Amygdala (tissue), 56 donors: ENCODE results near the gene MAML2.
A peak's percentile ranks its signal among the peaks of the same experiment; 100 is the strongest.

Experiments used
- DNase-seq, 56 donors: peaks; one replicate each; lab custom pipeline; 2025; lab: John Stamatoyannopoulos, UW

MAML2 gene

GRCh38 chr11:96219981-96220623 is 122.9 kb downstream of the MAML2 start:
- DNase-seq: peak in 1 of 56 donors; percentile 13

DNA sequence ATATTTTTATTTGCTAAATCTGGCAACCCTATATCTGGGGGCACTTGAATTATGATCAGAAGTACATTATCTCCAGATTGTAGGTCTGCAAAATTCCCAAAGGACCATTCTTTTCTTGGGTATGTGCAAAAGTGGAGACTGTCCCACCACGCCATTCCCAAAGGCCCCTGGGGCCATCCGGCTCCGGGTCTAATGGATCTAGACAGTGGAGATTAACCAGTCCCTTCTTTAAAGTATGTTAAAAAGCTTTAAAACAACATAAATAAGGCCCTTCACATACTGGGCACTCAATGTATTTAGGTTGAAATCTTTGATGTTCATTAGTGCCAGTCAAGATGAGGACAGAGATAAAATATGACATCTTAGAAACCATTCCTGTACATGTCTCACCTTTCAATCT is 124.1 kb downstream of the MAML2 start:
- no peak for DNase-seq

- DNase-seq: no peak
Measured at GRCh38 chr11:96218006-96218405, 125.0 kb downstream of the MAML2 start.

GRCh38 chr11:96217206-96217605 is 125.8 kb downstream of the MAML2 start:
- no peak for DNase-seq

- DNase-seq: no peak
Measured at GRCh38 chr11:96215826-96216225, 127.2 kb downstream of the MAML2 start.

DNA sequence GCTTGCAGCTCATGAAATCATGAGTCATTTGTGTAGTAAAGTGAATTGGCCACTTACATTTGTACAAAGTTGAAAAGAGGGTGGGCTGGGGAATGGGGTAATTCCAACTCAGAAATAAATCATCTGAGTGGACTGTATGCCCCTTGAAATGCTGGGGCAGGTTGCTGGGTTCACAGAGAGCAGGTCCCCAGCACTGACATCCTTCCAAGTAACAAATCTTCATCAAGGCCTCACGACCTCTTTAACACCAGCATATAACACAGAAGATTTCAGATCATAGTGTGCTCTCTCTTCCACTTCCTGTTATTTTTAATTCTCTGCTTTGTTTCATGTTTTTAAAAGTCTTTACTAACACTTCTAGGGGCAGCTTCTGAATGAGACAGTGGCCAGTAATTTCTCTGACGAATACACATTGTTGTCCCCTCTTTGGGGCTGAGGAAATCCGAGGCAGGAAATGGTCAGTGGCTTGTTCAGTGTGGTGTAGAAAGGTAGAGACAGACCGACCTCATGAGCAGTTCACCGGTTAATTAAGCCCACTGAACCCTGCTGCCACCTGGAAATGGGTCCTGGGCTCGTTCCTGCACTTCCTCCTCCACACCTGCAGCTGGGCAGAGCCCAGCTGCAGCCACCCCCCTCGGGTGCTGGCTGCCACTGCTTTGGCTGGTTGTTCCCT is 127.7 kb downstream of the MAML2 start:
- DNase-seq: no peak

DNA sequence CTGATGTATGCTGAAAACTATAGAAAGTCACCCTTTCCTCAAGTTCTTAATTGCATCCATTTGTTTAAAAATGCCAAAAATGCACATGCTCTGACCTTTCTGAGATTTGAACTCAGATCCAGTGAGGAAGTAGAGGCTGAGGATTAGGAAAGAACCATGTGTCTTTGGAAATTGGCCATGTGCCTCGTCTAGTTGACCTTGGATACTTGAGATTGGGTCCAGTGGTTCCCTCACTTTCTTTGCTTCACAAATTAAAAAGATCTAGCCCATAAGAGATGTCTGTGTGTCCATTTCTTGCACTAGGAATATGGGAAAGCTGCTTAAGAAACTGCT is 128.3 kb downstream of the MAML2 start:
- no peak for DNase-seq

DNA sequence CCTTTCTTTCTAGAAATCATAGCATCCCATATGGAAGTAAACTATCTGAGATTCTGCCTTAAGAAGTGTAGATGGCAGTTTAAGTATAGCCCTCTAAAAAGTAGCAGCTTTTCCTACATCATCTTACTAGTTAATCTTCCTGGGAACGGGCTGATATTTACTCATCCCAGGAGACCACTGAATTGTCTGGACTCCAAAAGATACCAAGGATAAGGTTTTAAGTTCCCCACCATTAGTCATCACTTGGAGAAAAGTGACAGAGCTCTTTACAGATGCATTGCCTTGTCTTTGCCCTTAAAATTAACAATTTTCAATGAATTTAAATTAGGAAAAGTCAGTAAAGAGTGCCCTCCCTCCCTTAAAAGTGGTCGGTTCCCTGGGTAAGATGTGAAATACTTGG is 129.5 kb downstream of the MAML2 start:
- no peak for DNase-seq

GRCh38 chr11:96211436-96211835 is 131.6 kb downstream of the MAML2 start:
- DNase-seq: no peak

DNA sequence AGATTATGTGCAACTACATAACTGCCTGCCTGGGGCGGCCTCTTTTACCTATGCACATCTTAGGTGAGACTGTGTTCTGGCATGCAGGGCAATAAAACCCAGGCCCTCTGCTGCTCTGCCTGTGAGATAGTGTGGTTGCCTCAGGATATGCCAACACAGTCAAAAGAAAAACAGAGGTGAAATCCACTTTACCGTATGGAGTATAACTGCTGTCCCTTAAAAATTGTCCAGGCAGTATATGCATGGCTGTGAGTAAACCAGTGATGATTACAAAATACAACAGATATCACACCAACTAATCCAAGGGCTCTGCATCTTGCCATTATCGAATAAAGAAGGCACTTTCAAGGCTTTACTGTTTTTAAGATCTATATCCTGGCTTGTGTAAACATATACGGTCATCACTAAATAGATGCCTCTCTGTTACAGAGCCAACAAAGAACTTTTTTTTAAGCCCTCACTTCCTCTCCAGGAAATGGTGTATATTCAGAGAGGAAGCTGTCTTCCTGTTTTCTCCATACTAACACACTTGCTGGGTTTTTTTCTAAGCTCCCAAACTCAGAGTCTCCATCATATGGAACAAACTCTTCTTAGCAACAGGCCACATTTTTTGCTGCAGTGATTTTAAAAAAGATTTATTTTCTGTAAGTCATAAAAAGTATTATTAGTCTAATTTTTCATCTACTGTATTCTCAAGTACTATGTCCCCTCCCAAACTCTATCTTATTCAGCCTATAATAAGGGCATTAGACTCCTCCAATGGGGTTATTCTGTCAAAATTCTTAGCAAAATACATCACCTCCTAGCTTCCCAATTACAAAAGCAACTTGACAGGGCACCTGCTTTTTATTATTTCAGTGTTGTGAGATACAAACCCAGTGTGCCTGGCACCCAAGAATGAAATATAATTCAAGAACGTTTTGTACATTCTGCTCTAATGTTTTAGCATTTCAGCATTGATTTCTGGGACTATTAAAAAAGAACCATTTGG is 135.2 kb downstream of the MAML2 start:
- DNase-seq: no peak

GRCh38 chr11:96206955-96207354 is 136.0 kb downstream of the MAML2 start:
- no peak for DNase-seq

DNA sequence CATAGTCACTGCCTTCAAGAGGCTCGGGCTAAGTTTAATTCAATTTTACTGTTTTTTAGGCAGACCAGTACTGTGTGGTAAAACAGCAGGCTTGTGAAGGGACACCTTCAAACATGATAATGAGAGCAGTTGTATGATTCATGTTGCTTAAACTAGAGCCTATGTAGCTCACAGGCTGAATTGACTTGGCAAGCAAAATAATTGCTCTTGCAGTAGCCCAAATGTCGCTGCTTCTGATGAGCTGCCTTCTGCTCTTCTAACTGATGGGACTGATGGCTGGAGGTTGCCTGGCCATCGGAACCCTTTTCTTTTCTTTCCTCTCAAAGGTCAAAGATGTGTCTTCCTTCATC is 137.6 kb downstream of the MAML2 start:
- no peak for DNase-seq

DNA sequence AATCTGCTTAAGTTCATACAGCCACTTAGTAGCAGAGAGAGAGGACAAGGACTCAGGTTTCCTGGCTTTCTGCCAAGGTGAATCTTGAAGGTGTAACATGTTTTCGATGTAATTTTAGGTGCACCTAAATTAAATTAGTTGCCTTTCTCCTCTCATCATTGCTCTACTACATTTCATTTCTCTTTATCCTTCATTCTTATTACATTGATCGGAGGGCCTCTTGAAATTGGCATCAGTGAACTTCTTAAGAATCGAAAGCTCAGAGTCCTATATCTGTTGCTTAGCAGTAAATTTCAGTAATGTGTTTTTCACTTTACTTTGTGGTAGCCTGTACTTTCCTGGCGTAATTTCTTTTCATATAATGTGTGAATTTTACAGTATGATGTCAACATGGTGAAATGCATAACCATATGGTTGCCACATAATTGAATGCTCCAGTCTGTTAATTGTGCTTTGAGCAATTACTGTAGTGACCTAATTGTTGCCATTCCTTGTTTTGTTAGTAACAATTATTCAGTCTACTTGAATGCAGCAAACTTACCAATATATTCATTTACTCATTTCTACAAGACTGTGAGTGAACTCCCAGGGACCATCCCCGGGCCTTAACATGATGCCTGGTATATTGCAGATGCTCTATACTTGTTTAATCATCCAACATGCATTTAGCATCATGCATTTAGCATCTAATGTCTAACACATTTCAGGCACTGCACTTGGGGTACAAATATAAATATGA is 138.1 kb downstream of the MAML2 start:
- no peak for DNase-seq

DNA sequence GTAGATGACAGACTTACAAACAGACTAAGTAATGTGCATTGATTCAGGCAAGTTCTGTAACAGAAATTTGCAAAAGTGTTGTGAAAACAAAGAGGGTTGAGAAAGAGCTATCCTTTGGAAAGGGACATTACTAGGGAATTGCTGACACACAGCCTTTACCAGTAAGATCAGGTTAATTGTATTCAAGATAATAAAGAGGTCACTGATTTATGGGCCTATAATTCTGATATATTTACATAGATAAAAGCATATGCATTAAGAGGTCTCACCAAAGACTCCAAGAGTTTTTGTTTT is 138.7 kb downstream of the MAML2 start:
- DNase-seq: no peak

DNA sequence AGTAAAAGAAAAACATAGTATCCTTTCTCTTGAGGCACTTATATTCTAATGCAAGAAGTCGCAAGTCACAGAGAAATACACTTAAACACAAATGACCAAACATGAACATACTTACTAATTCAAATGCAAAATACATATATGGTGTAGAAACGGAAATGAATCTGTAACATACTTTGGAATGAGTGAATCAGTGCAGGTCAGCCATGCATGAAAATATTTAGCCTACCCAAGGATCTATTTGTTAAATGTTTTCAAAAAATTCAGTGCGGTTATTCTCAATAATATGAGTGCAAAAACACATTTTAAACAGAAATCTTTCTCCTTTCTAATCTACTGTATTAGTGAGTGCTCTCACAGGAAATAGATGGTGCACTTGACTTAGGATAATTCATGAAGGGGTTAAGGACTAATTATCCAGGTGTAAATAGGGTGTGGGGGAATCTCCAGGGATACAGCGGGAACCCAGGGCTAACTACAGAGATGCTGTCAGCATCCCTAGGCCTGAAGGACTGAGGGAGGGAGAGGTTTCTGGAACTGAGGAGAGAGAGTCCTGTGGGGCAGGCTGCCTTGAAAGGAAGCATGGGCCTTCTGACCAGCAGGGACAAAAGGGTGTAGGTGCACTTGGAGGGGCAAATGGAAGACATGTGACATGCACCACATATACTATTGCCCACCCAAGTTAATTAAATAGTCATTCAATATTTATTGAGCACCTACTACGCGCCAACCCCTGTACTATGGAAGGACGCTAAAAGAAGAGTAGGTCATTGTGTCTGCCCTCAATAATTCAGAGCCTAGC is 139.2 kb downstream of the MAML2 start:
- DNase-seq: no peak

DNA sequence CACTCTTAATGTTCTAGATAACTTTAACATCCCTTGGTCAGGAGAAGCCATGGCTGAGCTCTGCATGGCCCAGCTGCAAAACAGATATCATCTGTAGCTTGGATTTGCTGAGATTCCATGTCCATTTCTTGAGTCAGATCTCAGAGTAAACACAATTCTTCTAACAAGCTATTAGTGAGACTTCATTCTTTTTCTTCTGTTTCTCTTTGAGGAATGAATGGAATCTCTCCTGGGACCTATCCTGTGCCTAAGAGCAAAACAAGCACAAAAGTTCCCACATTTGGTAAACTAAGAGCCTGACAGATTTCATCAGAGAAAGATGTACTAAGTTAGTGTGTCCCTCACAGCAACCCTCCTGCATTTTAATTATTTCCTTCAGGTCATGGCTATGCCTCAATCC is 142.8 kb downstream of the MAML2 start:
- no peak for DNase-seq

DNA sequence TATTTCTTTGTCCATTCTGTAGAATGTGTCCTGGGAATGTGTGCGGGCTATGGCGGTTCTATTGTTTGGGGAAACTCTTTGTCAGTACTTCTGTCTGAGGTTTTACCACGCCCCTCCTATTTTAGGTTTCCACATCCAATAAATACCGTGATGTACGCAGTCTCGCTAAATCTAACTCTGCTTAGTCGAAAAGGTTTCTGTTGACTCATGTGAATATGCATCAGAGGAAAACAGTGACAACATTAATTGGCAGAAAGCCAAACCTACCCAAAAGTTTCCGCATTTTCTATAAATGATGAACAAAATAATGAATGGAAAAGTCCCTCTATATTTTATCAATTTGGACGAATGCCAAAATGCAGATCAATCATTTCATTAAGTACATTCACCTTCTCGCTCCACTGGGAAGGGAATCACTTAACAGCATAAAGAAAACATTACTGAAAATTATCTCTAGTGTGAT is 143.4 kb downstream of the MAML2 start:
- peak in 1 of 56 donors; percentile 11 for DNase-seq

DNA sequence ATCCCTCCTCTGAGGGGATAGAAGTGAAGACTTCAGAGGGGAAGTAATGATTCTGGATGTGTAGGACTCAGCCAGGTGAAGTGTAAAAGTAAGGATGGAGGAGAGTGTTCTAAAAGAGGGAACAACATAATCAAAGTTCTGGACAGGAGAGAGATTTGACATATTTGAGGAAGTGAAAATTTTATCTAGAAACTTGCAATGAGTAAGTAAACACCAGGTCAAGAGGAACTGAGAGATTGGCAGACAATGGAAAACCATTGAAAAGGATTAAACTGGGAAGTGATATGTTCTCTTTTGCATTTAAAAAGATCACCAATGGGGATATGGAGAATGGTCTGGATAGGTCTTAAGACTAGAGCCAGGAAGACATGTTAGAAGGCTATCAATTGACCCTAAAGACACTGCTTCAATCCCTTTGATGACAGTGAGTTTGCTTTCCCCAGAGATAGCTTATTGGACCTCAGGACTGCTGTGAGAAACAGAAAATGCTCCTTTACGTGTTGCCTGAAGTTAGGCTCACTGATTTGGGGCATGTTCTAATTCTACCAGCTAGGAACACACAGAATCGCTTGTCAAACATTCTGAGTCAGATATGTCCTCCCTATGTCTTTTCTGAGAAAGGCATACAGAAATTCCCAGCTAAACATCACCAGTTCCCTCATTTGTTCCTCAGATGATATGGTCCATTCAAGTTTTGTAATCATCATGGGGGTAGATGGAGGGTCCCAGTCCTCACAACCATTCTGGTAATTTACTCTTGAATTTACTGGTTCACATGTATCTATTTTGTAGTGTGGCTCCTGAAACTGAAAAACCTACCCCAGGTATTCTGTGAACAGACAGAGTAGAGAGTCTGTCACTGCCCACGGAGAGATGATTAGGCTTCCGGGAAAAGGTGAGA is 144.9 kb downstream of the MAML2 start:
- no peak for DNase-seq

DNA sequence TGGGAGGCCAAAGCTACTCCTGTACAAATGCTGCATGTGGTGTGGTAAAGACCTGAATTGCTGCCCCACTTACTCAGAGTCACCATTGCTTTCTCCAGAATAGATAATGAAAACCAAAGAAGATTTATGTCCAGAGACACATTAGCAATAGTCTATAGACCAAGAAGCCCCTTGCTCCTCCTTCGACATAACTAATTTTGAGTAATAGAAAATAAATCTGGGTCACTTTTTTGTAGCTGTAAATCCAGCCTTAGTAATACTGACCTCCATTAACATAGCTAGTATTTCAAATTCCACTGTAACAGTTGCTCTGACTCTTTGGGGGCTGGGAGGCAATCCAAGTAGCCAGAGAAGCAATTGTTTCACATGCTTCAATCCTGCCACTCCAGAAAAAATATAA is 145.9 kb downstream of the MAML2 start:
- no peak for DNase-seq
